GM10266 (cell line): ENCODE measurements around the gene PLVAP.

Experiments used
- DNase-seq: peaks from one replicate; pipeline ENCODE4 v3.0.0; 2012; ENCODE audit errors: extremely low spot score
- TF ChIP-seq, protein P1 (sequence below): IDR thresholded peaks from 2 replicates; pipeline ENCODE4 v1.5.1; 2012; ENCODE audit warnings: mild to moderate bottlenecking, low read depth; ENCODE audit not compliant: control insufficient read depth, insufficient read depth; ENCODE audit errors: missing control alignments

The PLVAP gene

DNA sequence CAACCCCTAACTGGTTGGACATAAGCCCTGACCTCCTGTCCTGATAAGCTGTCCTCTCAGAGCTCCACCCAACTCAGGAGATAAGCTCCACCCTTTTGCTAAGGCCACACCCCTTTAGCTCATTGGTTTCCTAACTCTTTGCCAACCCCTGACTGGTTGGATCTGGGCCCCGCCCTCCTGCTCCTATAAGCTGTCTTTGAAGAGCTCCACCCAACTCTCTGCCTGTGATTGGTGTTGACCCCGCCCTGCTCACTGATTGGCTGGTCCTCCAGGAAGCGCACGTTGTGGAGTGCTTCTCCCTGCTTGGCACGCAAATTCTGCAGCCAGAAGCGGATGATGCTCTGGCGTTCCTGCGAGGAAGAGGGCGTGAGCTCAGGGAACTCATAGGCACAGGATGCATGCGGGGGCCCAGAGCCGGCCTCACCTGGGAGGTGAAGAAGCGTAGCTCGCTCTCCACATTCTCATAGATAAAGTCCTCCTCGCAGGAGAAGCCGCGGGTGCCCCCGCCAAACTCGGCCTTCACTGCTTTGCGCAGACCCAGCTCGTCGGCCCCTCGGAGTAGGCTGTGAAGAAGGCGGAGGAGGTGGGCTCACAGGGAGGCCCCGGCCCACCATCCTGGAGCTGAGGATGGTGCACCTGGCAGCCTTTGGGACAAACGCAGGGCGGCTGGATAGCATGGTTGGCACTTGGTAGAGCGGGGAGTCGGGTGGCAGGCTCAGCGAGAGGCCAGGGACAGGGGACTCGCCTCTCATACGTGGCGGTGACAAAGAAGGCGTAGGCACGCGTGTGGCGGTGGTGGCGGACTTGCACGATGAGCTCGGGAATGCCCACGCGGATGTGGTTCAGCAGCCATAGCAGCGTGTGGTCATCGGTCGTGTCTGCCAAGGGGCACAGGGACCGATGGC is 44.2 kb downstream of the PLVAP start:
- TF ChIP-seq, protein P1, sequence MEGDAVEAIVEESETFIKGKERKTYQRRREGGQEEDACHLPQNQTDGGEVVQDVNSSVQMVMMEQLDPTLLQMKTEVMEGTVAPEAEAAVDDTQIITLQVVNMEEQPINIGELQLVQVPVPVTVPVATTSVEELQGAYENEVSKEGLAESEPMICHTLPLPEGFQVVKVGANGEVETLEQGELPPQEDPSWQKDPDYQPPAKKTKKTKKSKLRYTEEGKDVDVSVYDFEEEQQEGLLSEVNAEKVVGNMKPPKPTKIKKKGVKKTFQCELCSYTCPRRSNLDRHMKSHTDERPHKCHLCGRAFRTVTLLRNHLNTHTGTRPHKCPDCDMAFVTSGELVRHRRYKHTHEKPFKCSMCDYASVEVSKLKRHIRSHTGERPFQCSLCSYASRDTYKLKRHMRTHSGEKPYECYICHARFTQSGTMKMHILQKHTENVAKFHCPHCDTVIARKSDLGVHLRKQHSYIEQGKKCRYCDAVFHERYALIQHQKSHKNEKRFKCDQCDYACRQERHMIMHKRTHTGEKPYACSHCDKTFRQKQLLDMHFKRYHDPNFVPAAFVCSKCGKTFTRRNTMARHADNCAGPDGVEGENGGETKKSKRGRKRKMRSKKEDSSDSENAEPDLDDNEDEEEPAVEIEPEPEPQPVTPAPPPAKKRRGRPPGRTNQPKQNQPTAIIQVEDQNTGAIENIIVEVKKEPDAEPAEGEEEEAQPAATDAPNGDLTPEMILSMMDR: no peak
- DNase-seq: peak; percentile 67

DNA sequence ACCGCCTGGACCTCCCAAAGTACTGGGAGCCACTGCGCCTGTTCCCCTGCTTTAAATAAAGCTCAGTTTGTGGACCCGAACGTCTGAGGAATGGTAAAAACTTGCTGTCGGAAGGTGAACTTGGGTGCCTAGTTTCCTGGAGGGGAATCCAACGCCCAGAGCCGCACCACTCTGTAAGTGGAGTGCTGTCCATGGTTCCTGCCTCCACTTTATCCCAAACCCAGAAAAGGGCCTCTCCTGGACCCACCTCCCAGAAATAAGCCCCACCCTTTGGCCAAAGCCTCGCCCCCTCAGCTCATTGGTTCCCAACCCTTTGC is 44.8 kb downstream of the PLVAP start:
- DNase-seq: no peak
- TF ChIP-seq, protein P1: no peak

DNA sequence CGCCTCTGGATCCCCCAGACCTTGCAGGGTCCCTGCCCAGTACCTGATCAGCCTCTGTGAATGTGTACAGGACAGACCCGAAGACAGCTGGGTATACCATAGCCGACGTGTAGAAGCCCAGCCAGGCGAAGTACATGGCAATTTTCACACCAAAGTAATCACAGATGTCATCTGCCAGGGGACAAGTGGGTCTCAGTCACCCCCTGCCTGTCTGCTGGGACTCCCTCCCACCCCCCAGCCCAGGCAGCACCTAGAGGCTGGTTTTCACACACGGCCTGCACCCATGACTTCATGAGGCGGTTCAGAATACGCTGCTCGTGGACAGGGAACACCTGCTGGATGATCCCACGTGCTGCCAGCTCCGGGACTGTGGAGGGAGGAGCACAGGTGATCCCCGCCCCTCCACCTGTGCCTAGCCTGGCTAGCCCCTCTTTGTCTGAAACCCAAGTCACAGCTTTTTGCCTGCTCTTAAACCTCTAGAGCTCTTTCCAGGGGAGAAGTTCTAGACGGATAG is 46.0 kb downstream of the PLVAP start:
- TF ChIP-seq, protein P1: no peak
- DNase-seq: no peak

DNA sequence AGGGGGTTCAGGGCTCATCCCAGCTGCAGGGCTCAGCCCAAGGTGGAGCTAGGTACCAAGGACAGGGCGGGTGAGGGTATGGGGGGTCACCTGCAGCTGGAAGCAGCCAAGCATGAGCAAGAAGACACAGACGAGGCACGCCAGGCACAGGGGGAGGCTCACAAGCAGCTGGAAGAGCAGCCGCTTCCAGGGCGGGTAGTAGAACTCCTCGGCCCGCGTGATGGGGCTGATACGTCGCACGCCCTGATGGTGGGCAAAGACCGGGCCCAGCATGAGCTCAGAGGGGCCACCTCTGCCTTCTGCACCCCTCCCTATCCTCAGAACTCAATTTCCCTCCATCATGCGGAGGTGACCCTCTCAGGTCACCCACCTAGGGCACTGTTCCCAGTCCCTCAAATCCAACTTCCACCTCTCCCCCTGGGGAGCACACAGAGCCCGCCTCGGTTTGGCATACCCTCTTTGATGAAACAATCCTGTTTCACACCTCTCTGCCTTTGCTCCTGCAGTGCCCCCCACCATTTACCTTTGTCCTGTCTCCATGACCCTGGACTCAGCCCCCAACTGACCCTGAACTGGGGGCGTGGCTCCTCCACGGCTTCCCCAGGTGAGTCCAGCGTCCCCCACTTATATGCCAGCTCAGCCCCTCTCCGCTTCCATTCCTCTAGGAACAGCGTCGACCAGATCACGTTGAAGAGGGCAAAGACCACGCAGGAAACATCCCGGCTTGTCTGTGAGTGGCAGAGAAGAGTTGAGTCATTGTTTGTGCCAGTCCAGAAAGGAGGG is 46.7 kb downstream of the PLVAP start:
- no peak for DNase-seq
- TF ChIP-seq, protein P1: no peak

DNA sequence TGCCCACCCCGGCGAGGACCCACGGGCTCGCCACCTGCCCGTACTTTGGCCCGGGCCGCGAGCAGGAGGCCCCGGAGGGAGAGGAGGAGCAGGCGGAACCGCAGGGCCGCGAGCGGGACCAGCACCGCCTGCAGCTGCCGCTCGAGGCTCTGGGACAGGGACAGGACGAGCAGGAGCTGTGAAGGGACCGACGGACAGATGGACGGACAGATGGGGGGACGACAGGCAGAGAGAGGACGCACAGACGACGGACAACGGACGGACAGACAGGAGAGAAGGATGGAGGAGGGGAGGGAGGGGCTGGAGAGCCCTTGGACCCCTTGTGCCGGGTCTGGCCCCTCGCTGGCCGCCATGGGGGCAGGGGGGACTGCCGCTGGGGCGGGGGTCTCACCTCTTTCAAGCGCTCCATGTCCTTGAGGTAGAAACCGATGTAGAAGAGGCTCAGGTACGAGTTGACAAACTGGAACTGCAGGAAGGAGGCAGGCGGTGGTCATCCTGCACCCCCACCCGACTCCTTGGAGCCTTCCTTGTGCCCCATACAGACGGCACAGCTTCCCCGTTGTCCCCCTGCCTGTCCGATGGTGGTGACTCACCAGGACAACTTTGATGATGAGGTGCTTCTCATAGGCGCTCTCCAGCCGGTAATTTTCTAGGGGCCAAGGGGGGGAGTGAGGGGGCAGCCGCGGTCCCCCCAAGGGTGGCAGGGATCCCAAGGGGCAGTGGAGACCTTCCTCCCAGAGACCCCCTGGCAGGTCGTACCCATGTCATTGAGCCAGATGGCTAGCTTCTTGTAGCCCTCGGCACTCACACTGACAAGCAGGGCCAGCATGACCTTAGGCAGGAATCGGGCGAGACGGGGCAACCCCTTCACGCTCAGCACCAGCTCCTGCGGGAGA is 47.5 kb downstream of the PLVAP start:
- DNase-seq: no peak
- TF ChIP-seq, protein P1: no peak

DNA sequence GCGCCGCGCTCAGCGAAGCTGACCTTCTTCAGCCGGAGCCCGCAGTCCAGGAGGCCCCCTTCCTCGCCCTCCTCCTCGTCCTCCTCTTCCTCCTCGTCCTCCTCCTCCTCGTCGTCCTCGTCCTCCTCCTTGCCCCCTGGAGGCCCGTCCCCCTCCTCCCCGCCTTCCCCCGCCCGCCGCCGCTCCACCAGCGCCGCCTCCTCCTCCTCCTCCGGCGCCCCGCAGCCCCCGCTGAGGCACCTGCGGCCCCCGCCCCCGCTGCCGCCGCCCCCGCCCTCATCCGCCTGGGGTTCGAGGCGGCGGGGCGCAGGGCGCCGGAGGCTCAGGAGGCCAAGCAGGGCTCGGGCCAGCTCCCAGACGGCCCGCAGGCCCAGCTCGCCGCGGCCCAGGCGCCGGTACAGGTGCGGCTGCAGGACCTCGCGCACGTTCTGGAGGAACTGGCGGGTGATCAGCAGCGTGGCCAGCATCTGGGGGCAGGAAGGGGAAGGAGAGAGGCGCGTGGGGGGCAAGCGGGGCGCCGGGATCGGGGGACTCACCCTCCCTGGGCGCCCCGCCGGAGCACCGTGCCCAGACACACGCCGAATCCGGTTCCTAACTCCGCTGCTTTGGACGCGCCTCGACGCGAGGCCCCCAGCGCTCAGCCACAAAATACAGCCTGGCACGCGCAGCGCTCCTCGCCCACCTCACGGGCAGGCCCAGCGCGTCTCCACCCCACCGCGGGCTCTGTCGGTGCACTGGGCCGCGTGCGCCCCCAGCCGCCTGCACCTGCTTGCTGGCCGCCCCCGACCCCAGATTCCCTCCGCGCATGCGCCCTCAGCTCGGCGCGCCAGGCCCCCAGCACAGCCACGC is 48.4 kb downstream of the PLVAP start:
- TF ChIP-seq, protein P1: no peak
- peak; percentile 67 for DNase-seq
